Suprapubic skin (tissue), 4 donors: ENCODE results near the gene ELAVL1. TPM values are rescaled to one million over a fixed set of nuclear protein-coding genes. Genes with fewer than 3 reads are reported as not detected.
"Not testable (repeated sequence)": the region's sequence is repeated elsewhere in the genome, so short reads cannot be mapped to it uniquely, and the experiment has no call there.

ENCODE experiments used
- DNase-seq, 2 donors: peaks; one replicate each; pipeline ENCODE4 v3.0.0-alpha.2; 2019; ENCODE audit warnings: low spot score in 2 of 2
- H3K27ac ChIP-seq: fragments of 200-600 bp; sonication (generic); one replicate; pipeline ENCODE4 v1.5.1; 2019
- H3K27me3 ChIP-seq: fragments of 200-600 bp; sonication (generic); one replicate; pipeline ENCODE4 v1.5.1; 2019
- H3K36me3 ChIP-seq: fragments of 200-600 bp; sonication (generic); one replicate; pipeline ENCODE4 v1.5.1; 2019
- H3K4me1 ChIP-seq: fragments of 200-600 bp; sonication (generic); one replicate; pipeline ENCODE4 v1.5.1; 2019
- H3K4me3 ChIP-seq: fragments of 200-600 bp; sonication (generic); one replicate; pipeline ENCODE4 v1.5.1; 2019; ENCODE audit warnings: mild to moderate bottlenecking
- H3K9me3 ChIP-seq: fragments of 200-600 bp; sonication (generic); one replicate; pipeline ENCODE4 v1.5.1; 2019
- CTCF ChIP-seq, 2 donors: fragments of 200-600 bp in 1 of 2; fragments of 450-650 bp in 1 of 2; sonication (generic) in 1 of 2; IDR thresholded peaks; one replicate each; pipeline ENCODE4 v1.5.1; 2016 to 2019; ENCODE audit warnings: antibody characterized with exemption in 2 of 2, mild to moderate bottlenecking in 1 of 2, moderate library complexity in 1 of 2
- EP300 ChIP-seq: sonication (generic); formaldehyde crosslinking; IDR thresholded peaks from one replicate; pipeline ENCODE4 v1.6.1; 2017; ENCODE audit warnings: antibody characterized with exemption
- POLR2A ChIP-seq, 2 donors: fragments of 450-650 bp; IDR thresholded peaks; one replicate each; pipeline ENCODE4 v1.6.1; 2017; ENCODE audit warnings: antibody characterized with exemption in 2 of 2, mild to moderate bottlenecking in 2 of 2, moderate library complexity in 2 of 2
- POLR2AphosphoS5 ChIP-seq, 3 donors: sonication (generic); formaldehyde crosslinking; IDR thresholded peaks; one replicate each; pipeline ENCODE4 v1.6.1; 2017; ENCODE audit warnings: antibody characterized with exemption in 3 of 3
- WGBS: methylation state at CpG from one replicate; pipeline ENCODE4 v1.1.5; 2018; 5-methylcytosine and 5-hydroxymethylcytosine counted together
- total RNA-seq, 4 donors: library from RNA; depleted of rRNA; stranded (reverse); fragments of >200 nt; gene quantifications; one replicate each; pipeline ENCODE4 v1.1.0, GENCODE V29; 2016

ELAVL1 gene
- total RNA-seq, 4 donors from 2014 or later, result 32.4 to 38.2 (median 37.2) TPM

- peaks cover 16% of the 10 kb centered on the region for H3K36me3 ChIP-seq
- H3K4me3 ChIP-seq, result no peak overlapping the region
- peaks cover 71% of the 10 kb centered on the region for H3K4me1 ChIP-seq
- H3K27ac ChIP-seq, result no peak overlapping the region
- DNase-seq, result no peak
- no peaks in the 10 kb centered on the region for H3K9me3 ChIP-seq
- TF ChIP-seq EP300, result no peak
- H3K27me3 ChIP-seq, result peaks cover 50% of the 10 kb centered on the region
- 55% methylated on average over 42 of the region's 42 CpGs for WGBS
Observed at GRCh38 chr19:7918615-7919421, 86.6 kb downstream of the ELAVL1 start.

GRCh38 chr19:7918062-7918614 is 87.3 kb downstream of the ELAVL1 start:
- H3K27me3 ChIP-seq, result peaks cover 50% of the 10 kb centered on the region
- peak in 1 of 2 donors; percentile 4 for TF ChIP-seq CTCF (IDR thresholded peaks at IDR 0.05)
- peak overlapping the region; percentile 45 for H3K4me3 ChIP-seq
- peaks cover 68% of the 10 kb centered on the region for H3K4me1 ChIP-seq
- H3K9me3 ChIP-seq, DNase-seq, H3K27ac ChIP-seq: not testable (repeated sequence)
- 32% methylated on average over 29 of the region's 29 CpGs for WGBS
- H3K36me3 ChIP-seq, result peaks cover 16% of the 10 kb centered on the region

- peaks cover 50% of the 10 kb centered on the region for H3K27me3 ChIP-seq
Observed at GRCh38 chr19:7917267-7918061, 88.0 kb downstream of the ELAVL1 start.

GRCh38 chr19:7916955-7917266 is 88.5 kb downstream of the ELAVL1 start:
- no peak for TF ChIP-seq POLR2AphosphoS5 (IDR thresholded peaks at IDR 0.05)
- no peak for TF ChIP-seq EP300
- no peak for TF ChIP-seq CTCF (IDR thresholded peaks at IDR 0.05)
- no peak for TF ChIP-seq POLR2A (IDR thresholded peaks at IDR 0.05)
- no CpG with 5 or more reads among the region's 12 CpGs for WGBS
- Histone ChIP-seq H3K27me3 (peaks cover 50% of the 10 kb centered on the region), H3K4me1 (peaks cover 60% of the 10 kb centered on the region), H3K27ac (no peak overlapping the region), H3K9me3 (no peaks in the 10 kb centered on the region), H3K4me3 (peak overlapping the region; percentile 45), H3K36me3 (peaks cover 16% of the 10 kb centered on the region)
- DNase-seq, result peak in 1 of 2 donors; percentile 68

More at GRCh38 chr19:7917267-7918061, 88.0 kb downstream of the ELAVL1 start:
- TF ChIP-seq CTCF (IDR thresholded peaks at IDR 0.05), result peak; percentile 21 to 67
- TF ChIP-seq POLR2A (IDR thresholded peaks at IDR 0.05), result no peak
- TF ChIP-seq POLR2AphosphoS5 (IDR thresholded peaks at IDR 0.05), result no peak
- no peak for TF ChIP-seq EP300
- Histone ChIP-seq H3K36me3 (peaks cover 16% of the 10 kb centered on the region), H3K4me1 (peaks cover 65% of the 10 kb centered on the region), H3K4me3 (peak overlapping the region; percentile 45), H3K9me3 (no peaks in the 10 kb centered on the region), H3K27ac (no peak overlapping the region)
- WGBS, result under 1% methylated on average over 58 of the region's 71 CpGs
- DNase-seq, result no peak

GRCh38 chr19:7916103-7916954 is 89.1 kb downstream of the ELAVL1 start:
- Histone ChIP-seq H3K27me3 (peaks cover 50% of the 10 kb centered on the region), H3K9me3 (no peaks in the 10 kb centered on the region), H3K4me3 (peak overlapping the region; percentile 45), H3K27ac (no peak overlapping the region), H3K4me1 (peaks cover 58% of the 10 kb centered on the region), H3K36me3 (peaks cover 21% of the 10 kb centered on the region)
- no peak for TF ChIP-seq CTCF (IDR thresholded peaks at IDR 0.05)
- TF ChIP-seq POLR2A (IDR thresholded peaks at IDR 0.05), result no peak
- TF ChIP-seq POLR2AphosphoS5 (IDR thresholded peaks at IDR 0.05), result no peak
- no peak for TF ChIP-seq EP300
- DNase-seq, result peak in 1 of 2 donors; percentile 71
- 0% methylated on average over 2 of the region's 104 CpGs for WGBS
